ENCODE results near the gene EFCAB7. TPM values are rescaled to one million over a fixed set of nuclear protein-coding genes. Genes with fewer than 3 reads are reported as not detected.

Gene EFCAB7
- total and polyA plus RNA-seq, 2 donors (not counting 3 experiments of a cell fraction or from before 2014, with no cell fraction given) = 1.4 to 7.1 TPM

- Histone ChIP-seq H3K36me3 (ENCODE audit: control insufficient read depth in 2 of 2, extremely low read depth in 1 of 2, insufficient read depth in 2 of 2, low read length in 2 of 2) (no peaks in the 10 kb centered on the region), H3K4me3 (replicated peaks in 1 of 3; ENCODE audit: insufficient read depth in 1 of 3, low read depth in 1 of 3, low read length in 3 of 3) (no peak overlapping the region), H3K79me2 (ENCODE audit: control insufficient read depth, insufficient read depth, low read length) (no peaks in the 10 kb centered on the region), H4K20me1 (replicated peaks; ENCODE audit: control insufficient read depth, extremely low read depth, insufficient read depth, low read length) (no peaks in the 10 kb centered on the region), H3K9ac (replicated peaks; ENCODE audit: extremely low read depth, insufficient read depth, low read length) (no peak overlapping the region), H3K4me1 (ENCODE audit: control insufficient read depth, extremely low read depth, insufficient read depth, low read length) (no peaks in the 10 kb centered on the region), H3K9me3 (replicated peaks; ENCODE audit: control insufficient read depth, insufficient read depth, low read length) (no peaks in the 10 kb centered on the region), H3K27ac (ENCODE audit: insufficient read depth, low read depth, low read length) (no peak overlapping the region), H3K27me3 (ENCODE audit: control insufficient read depth in 2 of 2, insufficient read depth in 2 of 2, low read length in 2 of 2) (no peaks in the 10 kb centered on the region), H3K9me1 (replicated peaks; ENCODE audit: control insufficient read depth, extremely low read depth, insufficient read depth, low read length) (no peaks in the 10 kb centered on the region), H2AFZ (ENCODE audit: low read depth, low read length) (no peak overlapping the region), H3K4me2 (ENCODE audit: insufficient read depth, low read length) (no peak overlapping the region)
- no peak for TF ChIP-seq GATA2 (IDR thresholded peaks at IDR 0.05; ENCODE audit: insufficient read depth, insufficient read length, low read depth, low read length)
- no peak for TF ChIP-seq CTCF (IDR thresholded peaks at IDR 0.05; ENCODE audit: extremely low read depth in 1 of 2, insufficient read depth in 1 of 2, low read depth in 1 of 2, low read length in 2 of 2)
- TF ChIP-seq POLR2AphosphoS5 (IDR thresholded peaks at IDR 0.05; ENCODE audit: insufficient read depth, low read depth, low read length) = no peak
- no peak for TF ChIP-seq MYC (IDR thresholded peaks at IDR 0.05; ENCODE audit: low read depth, low read length)
- TF ChIP-seq EZH2 (IDR thresholded peaks at IDR 0.05; ENCODE audit: borderline replicate concordance, low read depth, low read length, severe bottlenecking) = no peak
- TF ChIP-seq FOS (IDR thresholded peaks at IDR 0.05; ENCODE audit: borderline replicate concordance, insufficient read depth, low read length) = no peak
- TF ChIP-seq POLR2A (IDR thresholded peaks at IDR 0.05; ENCODE audit: low read depth, low read length) = no peak
- TF ChIP-seq JUN (IDR thresholded peaks at IDR 0.05; ENCODE audit: borderline replicate concordance, insufficient read depth, insufficient read length, low read depth) = no peak
- no peak for TF ChIP-seq MAX (IDR thresholded peaks at IDR 0.05; ENCODE audit: insufficient read depth, insufficient read length)
- dilution Hi-C loops (cut with MboI; ENCODE audit: extremely low pct_ligation_motif_present, low sequenced_read_pairs) = no loop called here
- ChIA-PET CTCF (interaction anchor here (1.8 to 2.3 kb wide), 2 partner anchors 11 to 12 kb away, joined by 4 to 9 read pairs; no protein-coding TSS in a partner anchor), POLR2A (no interaction called here)
- intact Hi-C loops (cut with micrococcal nuclease) = no loop called here
- no peak for DNase-seq (ENCODE audit: low read depth, low spot score)
- FAIRE-seq = no peak
- BruUV-seq (replicated peaks) = no TSS peak
These were observed 45.7 kb downstream of the EFCAB7 start for GRCh38 chr1:63569068-63569467.

Data from endothelial cell of umbilical vein (primary cell).